Activated CD4-positive, alpha-beta T cell treated with anti-CD3 and anti-CD28 coated beads, Interleukin-2, Interleukin-6, amounts not matched to agents 100 ng/mL and 50 ng/mL, durations not matched to agents 16 hours and 8 hours (primary cell): ENCODE data around the gene NUP88.
A peak's percentile ranks its signal among the peaks of the same experiment; 100 is the strongest.

ENCODE experiments used
- DNase-seq: peaks from one replicate; pipeline ENCODE4 v3.0.0-alpha.2; 2020

NUP88 gene

DNA sequence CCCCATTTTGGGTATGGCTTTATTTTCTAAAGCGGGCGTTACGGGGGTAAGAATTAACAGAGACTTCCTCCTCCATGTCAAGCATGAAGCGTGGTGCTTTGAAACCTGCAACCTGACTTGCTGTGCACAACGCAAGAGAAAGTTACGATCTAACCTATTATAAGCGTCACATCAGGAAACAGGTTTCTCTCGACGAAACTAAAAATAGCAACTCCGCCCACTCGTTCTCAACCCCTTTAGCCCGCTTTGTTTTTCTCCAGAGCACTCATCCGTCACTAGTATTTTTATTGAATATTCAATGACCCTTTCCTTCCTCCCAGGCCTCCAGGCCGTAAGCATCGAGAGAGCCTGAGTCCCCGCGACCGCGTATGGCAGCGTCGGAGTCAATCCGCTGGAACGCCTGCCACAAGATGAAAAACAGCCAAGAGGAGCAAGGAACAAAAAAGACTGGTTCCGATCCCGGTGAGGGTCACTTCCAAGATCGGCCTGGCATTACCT, 555 bp downstream of the NUP88 start:
- peak; percentile 80 for DNase-seq

DNA sequence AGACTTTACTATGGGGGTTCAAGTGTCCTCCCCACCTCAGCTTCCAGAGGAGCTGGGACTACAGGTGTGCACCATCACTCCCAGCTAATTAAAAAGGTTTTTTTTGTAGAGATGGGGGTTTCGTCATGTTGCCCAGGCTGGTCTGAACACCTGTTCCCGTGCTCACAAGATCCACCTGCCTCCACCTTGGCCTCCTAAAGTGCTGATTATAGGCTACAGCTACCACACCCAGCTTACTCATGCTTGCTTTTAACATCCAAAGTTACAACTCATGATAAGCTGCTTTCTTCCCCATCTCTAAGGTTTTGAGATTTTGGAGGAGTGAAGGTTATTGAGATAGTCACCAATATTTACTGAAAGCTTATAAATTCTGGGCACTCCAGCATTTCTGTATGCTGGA, 2.6 kb downstream of the NUP88 start:
- DNase-seq, result no peak

DNA sequence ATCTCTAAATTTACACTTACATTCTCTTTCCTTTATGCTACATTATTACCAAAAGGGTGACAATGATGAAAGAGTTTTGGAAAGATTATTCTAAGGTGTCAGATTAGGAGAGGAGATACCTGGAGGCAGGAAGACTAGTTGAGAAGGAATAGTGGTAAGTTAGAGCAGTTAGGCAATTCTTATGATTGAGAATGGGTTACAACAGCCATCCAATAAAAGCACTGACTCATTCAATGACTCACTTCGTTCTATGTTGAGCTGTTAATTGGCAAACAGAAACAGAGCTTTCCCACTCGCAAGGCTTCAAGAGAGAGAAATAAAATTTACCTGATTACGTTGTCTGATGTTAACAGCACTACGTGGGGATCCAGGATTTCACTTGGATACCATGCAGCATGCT, 5.8 kb downstream of the NUP88 start:
- peak; percentile 47 for DNase-seq

DNA sequence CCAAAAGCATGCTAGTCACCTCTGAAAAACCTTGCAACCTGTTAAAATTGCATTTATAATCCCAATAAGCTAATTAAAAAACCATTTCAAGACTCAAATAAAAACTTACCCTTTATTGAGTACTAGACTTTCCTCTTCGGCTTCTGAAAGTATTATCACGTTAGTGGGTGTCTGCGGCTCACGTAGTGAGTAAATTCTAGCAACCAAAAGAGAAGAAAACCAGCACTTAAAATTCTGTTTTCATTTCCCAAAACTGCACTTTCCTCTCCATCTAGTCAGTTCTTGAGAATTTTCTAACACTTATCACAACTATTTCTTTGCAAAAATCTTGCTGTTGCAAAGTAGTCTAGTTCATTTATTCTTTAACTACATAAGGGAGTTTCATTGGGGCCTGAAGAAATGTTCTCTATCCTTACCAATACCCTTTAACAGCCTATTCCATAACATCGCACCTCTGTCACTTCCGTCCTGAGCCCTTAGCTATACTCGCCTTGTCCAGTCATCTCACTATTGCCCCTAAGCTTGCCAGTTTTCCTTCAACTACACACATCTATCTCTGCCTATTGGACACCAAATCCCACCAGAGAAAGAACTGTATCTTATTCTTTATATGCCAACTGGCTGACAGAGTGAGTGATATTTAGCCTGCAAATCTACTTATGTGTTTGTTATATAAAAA, 8.7 kb downstream of the NUP88 start:
- peak; percentile 24 for DNase-seq

DNA sequence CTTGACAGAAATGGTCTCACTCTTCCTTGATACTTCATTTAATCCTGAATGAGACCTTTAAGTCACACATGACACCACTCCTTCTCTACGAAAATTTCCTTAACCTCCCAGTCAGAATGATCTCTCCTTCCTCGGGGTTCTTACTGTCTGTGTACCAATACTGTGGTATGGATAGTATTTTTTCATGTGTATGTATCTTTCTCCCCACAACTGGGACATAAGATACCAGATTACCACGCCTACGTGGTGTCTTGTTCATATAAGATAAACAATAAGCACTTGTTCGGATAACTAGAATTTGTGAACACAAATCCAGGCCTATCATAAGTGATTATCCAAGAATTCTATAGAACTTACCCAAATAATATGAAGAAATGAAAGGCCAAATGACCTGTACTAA, 11.3 kb downstream of the NUP88 start:
- no peak for DNase-seq

DNA sequence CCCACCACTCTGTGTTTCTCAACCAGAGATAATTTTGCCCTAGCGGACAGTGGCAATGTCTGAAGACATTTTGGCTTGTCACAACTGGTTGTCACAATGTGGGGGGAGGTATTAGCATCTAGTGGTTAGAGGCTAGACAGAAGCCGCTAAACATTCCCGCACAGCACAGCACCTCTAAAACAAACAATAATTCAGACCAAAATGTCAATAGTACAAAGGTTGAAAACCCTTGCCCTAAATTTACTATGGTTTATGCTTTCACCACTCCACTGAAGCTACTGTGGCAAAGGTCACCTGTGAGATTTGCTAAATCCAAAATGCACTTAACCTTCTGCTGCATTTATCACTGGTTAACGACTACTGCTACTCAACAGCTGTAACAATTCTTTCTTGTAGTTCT, 14.1 kb downstream of the NUP88 start:
- DNase-seq, result no peak

DNA sequence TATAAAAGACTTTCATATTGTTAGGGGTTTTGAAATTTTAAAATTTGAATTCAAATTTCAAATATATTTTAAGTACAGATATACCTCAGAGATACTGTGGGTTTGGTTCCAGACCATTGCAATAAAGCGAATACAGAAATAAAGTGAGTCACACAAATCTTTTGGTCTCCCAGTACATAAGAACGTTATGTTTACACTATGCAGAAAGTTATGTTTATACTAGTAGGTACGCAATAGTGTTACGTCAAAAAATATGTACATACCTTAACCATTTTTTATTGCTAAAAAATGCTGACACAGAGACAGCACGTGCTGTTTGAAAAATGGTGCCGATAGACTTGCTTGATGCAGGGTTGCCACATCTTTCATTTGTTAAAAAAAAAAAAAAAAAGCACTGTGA, 19.7 kb downstream of the NUP88 start:
- DNase-seq, result no peak

DNA sequence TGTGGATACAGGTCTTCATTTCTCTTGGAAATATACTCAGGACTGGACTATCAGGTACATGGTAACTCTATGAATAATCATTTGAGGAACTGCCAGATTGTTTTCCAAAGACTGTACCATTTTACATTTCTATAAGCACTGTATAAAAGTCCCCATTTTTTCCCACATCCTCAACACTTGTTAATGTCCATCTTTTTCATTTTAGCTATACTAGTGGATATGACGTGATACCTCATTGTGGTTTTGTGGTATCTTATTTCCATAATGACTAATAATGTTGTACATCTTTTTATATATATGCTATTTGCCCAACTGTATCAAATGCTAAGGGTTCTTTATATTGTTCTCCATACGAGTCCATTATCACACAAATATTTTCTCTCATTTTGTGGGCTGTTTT, 22.9 kb downstream of the NUP88 start:
- no peak for DNase-seq

DNA sequence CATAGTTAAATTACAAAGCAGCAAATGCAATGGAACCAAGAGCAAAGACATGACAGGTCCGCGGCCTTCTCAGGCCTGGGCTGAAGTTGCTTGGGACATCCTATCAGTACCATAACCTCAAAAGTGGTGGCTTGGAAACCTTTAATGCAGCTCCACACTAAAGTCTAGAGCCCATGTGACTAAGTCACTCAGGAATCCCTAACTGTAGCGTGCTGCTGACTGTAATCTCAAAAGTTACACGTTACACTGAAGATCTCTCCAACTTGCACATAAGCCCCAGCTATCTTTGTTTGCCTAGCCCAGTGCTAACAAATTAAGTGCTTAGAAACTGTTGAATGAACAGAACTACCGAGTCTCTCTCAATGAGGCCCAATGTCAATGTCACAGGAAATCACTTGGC, 27.8 kb downstream of the NUP88 start:
- no peak for DNase-seq

DNA sequence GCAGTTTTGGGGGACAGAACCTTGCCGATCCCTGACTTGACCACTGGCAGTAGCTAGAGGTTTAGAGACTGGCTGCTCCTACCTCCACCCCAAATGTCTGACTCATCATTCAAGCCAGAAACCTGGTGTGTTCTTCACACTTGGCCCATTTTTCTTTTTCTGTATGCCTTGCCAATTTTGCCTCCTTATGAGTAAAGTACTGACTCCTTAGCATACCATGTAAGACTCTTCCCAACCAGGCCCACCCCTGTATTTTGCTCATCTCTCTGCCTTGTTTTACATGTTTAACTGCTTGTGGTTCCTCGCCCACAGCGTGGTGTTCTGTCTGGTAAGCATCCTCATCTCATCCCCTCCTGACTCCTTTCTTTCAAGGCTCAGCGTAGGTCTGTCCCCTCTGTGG, 37.9 kb downstream of the NUP88 start:
- DNase-seq, result no peak

DNA sequence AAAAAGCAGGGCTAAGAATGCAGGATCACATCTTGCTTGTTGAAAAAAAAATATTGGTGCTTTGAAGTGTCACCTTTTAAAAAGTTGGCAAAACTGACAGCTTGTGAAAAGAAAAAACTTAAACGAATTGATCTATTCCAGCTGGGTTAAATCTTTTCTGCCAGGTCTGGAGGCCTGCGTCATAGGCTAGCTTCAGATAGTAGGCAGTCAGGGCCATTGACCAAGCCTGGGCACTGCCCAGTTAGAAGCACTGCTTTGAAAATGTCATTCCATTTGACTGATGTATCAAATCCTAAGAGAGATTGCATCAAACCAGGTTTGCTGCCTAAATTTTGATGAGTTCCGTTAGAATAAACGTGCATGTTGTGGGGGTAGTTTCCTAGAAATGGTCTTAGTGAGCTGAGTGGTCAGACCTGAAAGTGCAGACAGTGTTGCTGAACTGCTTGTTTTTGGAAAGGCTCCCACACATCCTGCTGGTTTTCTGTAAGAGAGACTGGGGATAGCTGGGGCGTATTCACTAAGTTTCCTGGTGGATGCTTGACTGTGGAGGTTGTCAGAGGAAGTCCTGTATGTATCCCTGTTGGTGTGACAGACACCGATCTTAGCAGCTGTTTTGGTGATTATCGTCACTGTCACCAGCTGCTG, 38.8 kb downstream of the NUP88 start:
- no peak for DNase-seq

DNA sequence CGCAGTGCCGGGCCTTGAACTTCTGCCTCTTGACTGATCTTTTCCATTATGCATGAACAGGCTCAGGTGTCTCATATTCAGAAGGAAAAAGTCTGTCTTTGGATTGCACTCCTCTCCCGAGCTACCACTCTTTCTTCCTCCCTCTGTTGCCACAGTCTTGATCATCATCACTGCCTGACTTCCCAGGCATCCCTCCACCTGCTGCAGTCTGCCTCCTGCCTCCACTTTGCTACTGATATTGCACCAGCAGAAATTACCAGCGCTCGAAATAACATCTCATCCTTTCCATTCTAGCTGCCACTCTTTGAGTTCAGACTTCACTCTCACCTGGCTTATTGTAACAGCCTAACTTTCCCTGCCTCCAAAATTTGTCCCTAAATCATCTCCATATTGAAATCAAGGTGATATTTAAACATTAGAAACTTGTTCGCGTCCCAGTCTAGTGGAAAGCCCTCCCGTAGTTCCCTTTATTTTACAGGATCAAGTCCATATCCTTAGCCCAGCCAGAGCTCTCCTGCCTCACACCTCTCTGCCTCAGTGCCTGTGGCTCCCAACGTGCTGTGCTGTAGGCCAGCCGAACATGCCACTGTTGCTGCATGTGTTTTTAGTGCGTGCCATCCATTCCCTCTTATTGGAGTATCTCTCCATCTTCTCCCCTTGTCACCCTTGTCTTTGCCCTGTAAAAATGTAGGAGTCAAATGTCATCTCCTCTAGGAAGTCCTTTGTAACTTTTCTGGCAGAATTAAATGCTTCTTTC, 39.9 kb downstream of the NUP88 start:
- DNase-seq, result no peak

DNA sequence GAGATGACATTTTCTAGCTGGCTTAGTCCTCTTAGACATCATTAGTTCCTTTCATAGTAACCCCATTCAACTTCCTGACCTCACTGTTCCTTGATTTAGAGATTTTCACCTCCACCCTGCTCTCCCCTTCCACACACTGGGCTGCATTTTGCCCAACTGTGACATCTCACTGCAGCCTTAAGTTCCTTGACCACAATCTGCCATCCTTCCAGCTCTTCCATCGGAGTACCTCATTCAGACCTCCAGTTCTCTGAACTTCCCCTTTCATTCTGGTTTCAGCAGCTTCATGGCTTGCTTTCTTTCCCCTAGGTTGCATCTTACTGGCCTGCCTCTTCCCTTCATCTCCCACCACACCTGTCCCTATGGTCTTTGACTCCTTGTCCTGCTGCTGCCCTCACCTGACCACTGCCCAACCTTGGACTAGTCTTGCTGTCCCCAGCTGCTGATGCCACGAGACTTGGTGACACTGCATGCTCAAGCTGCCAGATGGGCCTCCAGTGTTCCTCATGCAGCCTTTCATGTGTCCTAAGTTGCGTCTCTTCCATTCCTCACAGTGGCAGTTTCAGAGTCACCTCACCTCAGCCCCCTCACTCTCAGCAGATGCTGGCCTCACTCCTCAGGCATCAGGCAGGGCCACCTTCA, 40.8 kb downstream of the NUP88 start:
- no peak for DNase-seq

DNA sequence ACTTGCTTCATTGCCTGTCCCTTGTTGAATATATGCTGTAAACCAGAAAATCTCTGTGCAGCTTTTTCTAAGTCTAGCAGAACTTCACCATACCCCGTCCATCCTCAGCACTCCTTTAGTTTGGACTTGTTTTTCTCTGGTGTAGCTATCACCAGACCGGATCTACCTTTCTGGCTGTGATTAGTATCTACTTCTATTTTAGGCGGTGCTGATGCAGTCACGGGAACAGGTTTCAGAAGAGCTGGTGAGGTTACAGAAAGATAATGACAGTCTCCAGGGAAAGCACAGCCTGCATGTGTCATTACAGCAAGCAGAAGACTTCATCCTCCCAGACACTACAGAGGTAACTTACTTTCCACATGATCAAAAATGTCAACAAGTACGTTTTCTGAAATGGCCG, 46.4 kb downstream of the NUP88 start:
- no peak for DNase-seq

DNA sequence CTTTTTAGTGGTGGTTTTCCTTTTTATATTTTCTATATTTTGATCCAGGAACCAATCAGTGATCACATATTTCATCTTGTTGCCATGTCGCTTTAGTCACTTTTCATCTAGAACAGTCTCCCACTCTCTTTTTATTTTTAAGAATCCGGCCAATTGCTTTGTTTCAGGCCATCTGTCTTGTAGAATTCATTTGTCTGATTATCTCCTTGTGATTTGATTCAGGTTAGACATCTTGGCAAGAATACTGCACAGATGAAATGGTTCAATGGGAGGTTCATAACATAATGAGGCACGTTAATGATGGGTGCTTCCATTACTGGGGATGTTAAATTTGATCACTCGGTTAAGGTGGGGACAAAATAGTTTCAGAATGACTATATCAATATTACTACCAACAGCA, 49.1 kb downstream of the NUP88 start:
- DNase-seq, result no peak

DNA sequence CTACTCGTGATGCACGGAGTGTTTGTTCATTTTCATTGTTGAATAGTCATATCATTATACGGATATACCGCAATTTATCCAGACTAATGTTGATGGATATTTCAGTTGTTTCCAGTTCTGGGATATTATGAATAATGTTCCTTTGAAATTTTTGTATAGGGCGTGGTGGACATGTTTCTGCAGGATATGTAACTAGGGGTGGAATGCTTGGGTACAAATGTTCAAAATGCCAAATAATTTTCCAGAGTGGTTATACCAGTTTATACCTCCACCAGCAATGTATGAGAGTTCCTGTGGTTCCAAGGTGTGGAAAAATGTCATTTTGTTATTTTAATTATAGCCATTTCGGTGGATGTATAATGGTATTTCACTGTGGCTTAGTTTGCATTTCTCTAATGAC, 53.6 kb downstream of the NUP88 start:
- DNase-seq, result no peak

DNA sequence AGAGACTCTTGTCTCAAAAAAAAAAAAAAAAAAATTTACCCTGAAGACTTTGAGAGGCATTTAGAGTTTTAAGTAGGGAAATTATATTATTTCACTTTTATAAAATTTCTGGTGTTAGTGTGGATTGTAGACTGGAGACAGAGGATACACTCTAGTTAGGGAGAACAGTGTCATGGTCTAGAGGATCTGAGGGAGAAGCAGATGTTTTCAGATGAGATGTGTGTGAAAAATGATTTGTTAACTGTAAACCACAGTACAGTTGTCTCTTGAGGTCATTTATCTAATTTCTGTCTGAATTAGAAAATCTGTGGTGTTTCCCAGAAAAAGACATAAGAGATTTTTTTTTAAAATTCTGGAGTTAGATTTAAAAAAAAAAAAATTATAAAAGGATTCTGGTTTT, 54.8 kb downstream of the NUP88 start:
- no peak for DNase-seq

DNA sequence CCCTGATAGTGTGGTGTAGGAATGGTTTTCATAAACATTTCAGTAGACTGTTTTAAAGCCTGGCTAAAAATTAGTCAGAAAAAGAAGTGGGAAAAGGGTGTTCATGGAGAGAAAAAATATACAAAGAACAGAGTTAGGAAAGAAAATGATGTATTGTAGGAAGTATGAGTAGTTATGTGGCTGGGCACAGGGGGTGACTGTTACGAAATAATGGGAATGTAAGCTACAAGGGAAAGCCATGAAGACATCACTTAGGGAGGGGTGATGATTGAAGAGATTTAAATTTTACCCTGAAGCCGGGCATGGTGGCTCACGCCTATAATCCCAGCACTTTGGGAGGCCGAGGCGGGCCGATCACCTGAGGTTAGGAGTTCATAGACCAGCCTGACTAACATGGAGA, 55.3 kb downstream of the NUP88 start:
- no peak for DNase-seq

DNA sequence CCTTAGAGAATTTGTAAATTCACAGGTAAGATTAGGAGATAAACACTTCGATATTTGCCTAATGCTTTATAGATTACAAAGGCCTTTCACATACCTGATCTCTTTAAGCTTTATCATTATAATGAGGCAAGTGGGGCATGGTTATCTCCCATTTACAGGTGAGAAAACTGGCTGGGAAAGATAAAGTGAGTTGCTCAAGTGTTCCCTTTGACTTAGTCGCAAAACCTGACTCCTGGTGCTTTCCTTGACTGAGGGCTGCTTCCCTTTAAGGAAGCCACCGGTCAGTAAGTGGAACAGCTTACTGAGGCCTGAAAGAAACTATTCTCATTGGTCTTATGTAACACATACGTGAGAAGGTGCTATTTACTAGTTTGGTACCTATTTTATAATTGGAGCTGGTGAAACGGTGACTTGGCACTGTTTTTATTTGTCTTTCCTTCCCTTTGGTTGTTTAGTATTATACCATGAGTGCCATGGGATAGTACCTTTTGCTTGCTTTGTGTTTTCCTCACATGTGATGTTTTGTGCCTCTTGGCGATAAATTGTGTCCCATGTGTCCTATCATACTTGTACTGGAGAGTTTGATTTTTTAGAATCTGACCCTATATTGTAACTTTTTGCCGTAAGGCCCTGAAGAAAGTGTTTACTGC, 57.2 kb downstream of the NUP88 start:
- no peak for DNase-seq

DNA sequence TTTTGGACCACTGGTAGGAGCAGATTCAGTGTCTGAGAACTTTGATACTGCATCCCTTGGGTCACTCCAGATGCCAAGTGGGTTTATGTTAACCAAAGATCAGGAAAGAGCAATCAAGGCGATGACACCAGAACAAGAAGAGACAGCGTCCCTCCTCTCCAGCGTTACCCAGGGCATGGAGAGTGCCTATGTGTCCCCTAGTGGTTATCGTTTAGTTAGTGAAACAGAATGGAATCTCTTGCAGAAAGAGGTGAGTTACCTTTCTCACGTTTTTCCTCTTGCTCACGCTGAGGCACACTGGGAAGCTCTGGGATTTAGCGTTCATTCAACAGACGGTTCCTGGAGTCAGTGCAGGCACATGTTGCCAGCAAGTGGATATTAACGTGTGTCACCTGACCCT, 58.0 kb downstream of the NUP88 start:
- DNase-seq, result no peak

DNA sequence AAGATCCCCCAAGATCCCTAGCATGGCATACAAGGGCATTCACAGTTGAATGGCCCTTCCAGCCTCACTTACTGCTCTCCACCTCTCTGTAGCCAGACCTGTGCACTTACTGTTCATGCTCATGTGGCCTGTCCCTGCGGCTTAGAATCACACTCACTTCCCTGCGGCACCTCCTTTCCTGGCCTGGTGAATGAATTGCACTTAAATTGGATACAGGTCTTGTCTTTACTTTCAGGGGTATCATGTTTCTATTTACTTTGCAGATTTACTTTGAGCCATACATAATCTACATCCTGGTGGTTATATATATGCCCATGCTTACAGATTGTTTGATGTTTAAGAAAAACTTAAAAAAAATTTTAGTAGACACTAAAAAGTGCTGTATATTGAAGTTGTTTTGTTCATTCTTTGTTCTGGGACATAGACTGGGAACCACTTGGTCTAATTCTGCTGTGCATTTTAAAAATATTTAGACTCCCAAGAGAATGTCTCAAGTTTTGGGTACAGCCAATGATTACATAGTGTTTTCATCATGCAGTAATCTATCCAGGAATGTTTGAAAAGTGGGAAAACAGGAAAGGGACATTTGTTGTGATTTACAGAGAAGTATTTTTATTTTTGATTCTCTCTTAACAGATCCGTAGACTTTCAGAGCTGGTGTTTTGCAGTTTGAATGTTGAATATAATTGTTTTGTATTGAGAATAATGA, 63.9 kb downstream of the NUP88 start:
- DNase-seq, result no peak

DNA sequence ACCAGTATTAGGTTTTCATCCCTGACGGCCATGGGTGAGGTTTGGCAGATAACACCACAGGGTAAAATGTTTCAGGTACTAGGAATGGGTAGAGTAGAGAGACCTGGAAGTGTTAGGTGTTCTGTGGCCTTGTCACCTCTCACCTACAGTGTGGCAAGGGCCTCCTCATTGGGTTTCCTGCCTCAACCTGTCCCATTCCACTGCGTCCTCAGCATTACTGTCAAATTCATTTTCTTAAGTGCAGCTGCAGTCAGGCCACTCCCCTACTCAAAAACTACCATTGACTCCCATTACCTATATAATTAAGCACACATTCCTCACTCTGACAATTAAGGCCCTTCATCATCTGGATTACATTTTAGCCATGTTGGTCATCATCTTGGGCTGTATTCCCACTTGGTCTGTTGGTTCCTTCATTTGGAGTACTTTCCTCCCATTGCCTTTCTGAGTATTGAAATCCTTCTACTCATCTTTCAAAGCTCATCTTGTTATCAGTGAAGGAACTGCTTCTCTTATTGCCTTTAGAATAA, 64.5 kb downstream of the NUP88 start:
- no peak for DNase-seq
